ENCODE results near the gene MKNK1.

The MKNK1 gene

DNA sequence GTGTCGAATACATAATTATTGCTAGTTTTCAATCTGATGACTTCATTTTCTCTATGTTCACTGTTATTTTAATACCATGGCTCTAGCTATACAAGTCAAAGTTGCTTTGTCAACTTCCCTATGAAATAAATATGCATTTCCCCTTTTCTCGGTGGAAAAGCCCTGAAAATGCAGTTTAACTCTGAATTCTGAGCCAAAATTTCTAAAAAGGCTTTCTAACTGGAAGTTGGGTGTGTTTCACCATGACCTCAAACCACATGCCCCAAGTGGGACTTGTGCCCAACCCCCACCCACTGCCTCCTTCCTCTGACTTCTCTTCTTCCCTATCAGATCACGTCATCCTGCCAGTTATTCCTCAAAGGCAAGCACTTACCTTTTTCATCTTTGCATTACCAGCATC is 8.9 kb downstream of the MKNK1 start:
- no peak for DNase-seq

GRCh38 chr1:46594063-46594462 is 10.0 kb downstream of the MKNK1 start:
- no peak for DNase-seq

GRCh38 chr1:46592823-46593222 is 11.2 kb downstream of the MKNK1 start:
- no peak for DNase-seq

GRCh38 chr1:46589529-46589928 is 14.5 kb downstream of the MKNK1 start:
- DNase-seq = no peak

- no peak for DNase-seq
Measured at GRCh38 chr1:46587069-46587468, 17.0 kb downstream of the MKNK1 start.

DNA sequence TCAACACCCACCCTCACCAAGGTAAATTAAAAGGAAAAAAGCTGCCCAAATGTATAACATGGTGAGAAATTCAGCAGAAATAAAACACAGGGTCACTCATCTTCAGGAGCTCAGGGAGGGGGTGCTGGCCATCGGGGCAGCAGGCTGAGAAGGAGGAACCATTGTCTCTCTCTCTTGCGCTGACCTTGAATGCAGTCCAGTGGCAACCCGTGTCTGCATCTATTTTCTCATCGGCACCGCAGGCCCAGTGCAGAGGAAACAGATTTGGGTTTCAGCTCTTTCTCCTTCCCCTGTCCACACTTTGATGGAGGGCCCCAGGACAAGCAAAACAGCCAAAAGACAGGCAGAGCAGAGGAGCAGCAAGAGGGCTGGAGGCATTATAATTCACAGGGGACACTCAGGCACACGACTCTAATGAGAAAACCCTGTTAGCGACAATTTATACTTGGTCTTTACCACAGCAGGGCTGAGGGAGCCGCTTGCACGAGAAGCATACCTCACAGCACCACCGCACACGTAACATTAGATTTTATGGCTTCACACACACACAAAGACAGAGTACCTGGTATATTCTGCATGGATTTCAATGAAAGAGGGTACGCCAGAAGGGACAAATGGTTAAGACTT is 18.6 kb downstream of the MKNK1 start:
- DNase-seq = no peak

- no peak for DNase-seq
Measured at GRCh38 chr1:46583494-46583893, 20.6 kb downstream of the MKNK1 start.

DNA sequence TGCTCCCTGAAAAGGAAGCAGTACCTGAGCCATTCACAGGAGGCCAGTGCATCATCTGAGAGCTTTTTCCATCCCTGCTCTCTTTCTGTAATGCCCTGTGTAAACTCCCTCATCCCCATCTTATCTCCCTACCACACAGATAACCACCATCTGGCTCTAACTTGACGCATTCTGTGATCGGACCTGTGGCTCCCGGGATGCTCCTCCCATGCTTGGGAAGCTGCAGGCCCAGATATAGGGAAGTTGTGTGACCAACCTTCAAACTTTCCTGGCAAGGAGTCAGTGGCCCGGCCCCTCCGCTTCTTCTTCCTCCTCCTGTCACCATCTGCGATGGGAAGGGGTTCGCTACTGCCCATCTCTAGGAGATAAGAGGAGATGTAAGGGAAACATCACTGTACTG is 21.1 kb downstream of the MKNK1 start:
- no peak for DNase-seq

DNA sequence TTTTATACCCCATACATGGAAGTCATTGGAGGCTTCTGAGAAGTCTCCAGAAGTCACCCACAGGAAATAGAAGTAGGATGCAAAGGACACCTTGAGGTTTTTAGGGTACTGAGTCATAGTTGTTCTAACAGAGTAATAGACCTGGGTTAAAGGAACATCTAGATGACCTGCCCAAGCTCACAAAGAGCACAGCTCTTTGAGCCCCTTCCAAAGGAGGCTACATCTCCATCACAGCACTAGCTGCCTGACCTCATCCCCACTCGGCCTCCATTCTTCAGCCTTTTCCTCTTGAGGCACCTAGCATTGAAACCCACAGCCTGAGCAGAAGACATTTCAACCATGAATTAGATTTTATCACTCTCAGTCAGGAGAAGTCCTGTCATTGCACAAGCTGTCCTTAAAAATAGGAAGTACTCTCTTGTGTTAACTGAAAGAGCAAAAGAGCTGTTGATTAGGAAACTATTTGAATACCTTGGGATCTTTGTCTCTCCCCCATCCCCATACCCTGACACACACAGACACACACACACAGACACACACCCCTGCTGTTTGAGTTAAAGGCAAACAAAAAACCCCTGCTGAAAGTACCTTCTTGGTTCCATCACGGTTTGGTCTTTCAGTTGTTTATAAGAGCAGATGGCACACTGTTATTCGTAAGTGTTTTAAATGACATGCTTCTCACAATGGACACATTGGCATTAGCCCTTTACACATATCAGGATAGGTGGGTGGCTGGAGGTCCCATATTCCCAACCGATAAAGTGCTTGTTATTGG is 22.2 kb downstream of the MKNK1 start:
- no peak for DNase-seq

GRCh38 chr1:46580140-46580903 is 23.7 kb downstream of the MKNK1 start:
- no peak for DNase-seq

DNA sequence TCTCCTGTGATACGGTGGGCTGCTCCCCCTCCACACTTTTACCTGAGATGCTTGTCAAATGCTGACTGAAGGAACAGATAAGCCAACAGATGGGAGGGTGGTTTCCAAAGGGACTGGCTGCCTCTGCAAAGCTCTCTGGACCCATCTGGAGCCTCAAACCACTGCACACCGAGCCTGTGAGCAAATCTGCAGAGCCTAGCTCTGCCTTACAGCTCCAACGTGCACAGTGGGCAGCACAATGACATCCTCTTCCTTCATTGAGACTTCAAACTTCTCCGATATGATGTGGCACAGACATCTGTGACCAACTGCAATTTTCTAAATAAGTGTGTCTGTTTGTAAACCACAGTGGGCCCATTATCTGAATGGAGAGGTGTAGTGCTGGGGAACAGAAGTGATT is 26.4 kb downstream of the MKNK1 start:
- no peak for DNase-seq

DNA sequence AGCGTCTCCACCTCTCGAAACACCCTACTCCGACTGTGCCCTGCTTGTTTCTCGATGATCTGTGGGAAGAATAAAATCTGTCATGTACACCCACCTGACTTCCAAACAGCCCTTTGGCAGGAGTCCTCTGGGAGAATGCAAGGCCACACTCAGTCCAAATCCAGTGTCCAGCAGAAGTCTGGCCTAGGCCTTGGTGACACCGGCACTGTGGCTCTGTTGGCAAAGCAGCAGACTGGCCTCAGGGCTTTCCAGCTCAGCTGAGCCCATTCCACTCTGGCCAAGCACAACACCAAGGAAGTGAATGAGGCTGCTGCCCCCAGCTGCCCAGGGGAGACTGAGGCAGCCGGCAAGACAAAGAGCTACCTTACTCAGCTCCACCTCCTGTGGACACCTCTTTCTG is 27.5 kb downstream of the MKNK1 start:
- DNase-seq = no peak

DNA sequence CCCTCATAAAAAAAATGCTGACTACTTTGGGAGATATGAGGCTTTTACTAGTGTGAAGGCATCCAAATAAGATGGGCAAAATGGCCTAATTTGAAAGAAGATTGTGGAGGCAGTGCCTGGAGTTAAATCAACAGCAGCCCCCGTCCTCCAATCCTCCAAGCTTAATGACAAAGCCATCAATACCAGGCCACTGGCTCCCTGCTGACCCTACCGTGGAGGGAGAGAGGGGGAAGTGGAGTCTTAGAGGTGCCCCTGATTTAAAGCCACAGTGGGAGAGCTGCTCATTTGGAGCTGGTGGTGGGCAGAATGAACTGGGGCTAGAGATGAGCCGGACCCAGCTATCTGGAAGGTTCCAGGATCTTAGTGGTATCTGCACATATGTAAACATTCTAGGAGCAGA is 28.3 kb downstream of the MKNK1 start:
- DNase-seq = no peak

- DNase-seq = no peak
Measured at GRCh38 chr1:46575300-46575699, 28.8 kb downstream of the MKNK1 start.

DNA sequence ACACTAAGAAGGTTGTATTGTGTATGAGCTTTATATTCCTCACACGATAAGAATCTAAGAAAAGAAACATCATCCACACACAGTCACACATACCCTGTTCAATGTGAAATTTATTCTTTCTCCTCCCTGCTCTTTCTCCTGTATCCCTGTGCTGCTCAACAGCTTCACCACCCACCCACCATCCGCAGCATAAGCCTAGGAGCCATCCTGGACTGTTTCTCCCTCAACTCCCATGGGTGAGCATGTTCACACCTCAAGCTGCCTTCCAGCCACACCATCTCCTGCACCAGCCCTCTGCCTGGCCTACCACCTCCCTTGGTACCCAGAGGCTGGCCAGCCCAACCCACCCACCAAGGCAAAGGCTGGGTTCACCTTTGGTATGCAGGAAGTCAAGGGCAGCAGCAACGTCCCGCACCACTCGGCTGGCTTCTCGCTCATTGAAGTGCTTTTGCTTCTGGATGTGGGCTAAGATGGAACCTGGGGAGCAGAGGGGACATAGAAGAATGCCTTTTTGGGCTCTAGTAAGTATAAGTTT is 32.3 kb downstream of the MKNK1 start:
- DNase-seq = no peak

DNA sequence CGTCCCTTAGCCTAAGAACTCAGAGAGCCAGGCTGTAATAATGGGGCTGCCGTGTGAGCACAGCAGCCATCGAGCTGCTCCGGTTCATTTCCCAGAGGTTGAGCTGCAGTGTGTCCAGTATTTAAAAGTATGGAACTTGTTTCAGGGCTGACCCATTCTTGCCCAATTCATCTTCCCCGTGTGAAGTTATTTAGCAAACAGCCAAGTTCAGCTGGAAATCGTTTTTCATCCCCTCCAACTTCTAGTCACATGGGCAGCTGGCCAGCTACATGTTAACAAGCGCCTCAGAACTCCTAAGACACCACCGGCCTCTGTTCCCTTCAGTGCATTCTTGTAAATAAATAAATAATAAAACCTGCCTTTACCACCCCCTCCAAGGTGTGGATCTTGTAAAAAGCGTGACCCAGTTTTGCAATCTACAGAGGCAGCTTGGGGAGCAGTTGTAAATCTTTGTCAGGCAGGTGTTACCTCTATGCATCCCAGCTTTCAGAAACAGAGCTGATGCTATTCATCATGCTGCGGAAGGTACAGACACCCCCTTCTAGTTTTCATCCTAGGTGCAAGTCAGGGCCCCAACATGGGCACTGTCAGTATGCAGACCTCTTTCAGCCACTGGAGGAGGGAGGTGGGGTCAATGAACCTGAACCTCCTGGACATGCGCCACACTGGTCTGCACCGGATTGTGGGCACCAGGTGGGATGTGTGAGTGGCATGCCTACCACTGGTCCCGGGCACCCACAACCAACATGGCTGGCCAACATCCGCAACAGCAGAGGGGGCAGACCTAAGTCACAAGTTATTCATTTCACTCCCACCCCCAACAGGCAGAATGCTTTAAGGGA is 34.0 kb downstream of the MKNK1 start:
- no peak for DNase-seq

- no peak for DNase-seq
Measured at GRCh38 chr1:46569116-46569515, 35.0 kb downstream of the MKNK1 start.

GRCh38 chr1:46568461-46568891 is 35.6 kb downstream of the MKNK1 start:
- no peak for DNase-seq

- no peak for DNase-seq
Measured at GRCh38 chr1:46563341-46563740, 40.7 kb downstream of the MKNK1 start.

- no peak for DNase-seq
Measured at GRCh38 chr1:46562498-46562897, 41.6 kb downstream of the MKNK1 start.

- no peak for DNase-seq
Measured at GRCh38 chr1:46558966-46559365, 45.1 kb downstream of the MKNK1 start.

GRCh38 chr1:46558141-46558963 is 45.7 kb downstream of the MKNK1 start:
- no peak for DNase-seq
